Effector memory CD8-positive, alpha-beta T cell (primary cell): Measurements from ENCODE around the gene TPST1.

Experiments
- ATAC-seq: fragments of 150-1000 bp; cut with Tn5 transposase; replicated peaks from 2 replicates; pipeline ENCODE4 v1.10.0; 2021; ENCODE audit warnings: mild to moderate bottlenecking, moderate library complexity
- DNase-seq, 3 experiments: peaks; one replicate each; pipeline ENCODE4 v3.0.0; 2021
- H3K27ac Mint-ChIP-seq, 2 donors: one replicate each; pipeline ENCODE4 v1.8.0; 2022; ENCODE audit warnings: mild to moderate bottlenecking in 2 of 2, mixed read lengths in 2 of 2, moderate library complexity in 2 of 2
- H3K27me3 Mint-ChIP-seq, 2 donors: one replicate each; pipeline ENCODE4 v1.8.0; 2022; ENCODE audit warnings: mixed read lengths in 2 of 2
- H3K36me3 Mint-ChIP-seq: one replicate; pipeline ENCODE4 v1.8.0; 2022; ENCODE audit warnings: mild to moderate bottlenecking, moderate library complexity, mixed read lengths; ENCODE audit not compliant: insufficient read depth
- H3K4me1 Mint-ChIP-seq, 2 donors: one replicate each; pipeline ENCODE4 v1.8.0; 2022; ENCODE audit warnings: low read depth in 2 of 2, mixed read lengths in 2 of 2
- H3K4me3 Mint-ChIP-seq, 2 donors: one replicate each; pipeline ENCODE4 v1.8.0; 2022; ENCODE audit warnings: mild to moderate bottlenecking in 2 of 2, mixed read lengths in 2 of 2, moderate library complexity in 2 of 2
- H3K9me3 Mint-ChIP-seq, 2 donors: one replicate each; pipeline ENCODE4 v1.8.0; 2022; ENCODE audit warnings: mixed read lengths in 2 of 2

Gene TPST1

GRCh38 chr7:66236713-66237303 is 31.7 kb downstream of the TPST1 start:
- Mint-ChIP-seq H3K4me3 (no peak overlapping the region), H3K9me3 (no peaks in the 10 kb centered on the region), H3K36me3 (no peaks in the 10 kb centered on the region), H3K27me3 (peaks cover 8 to 9% of the 10 kb centered on the region in 2 donors), H3K27ac (no peak overlapping the region), H3K4me1 (peaks cover 0 to 2% of the 10 kb centered on the region in 2 donors)
- DNase-seq: no peak
- no peak for ATAC-seq

- ATAC-seq: no peak
Observed at GRCh38 chr7:66237906-66238772, 33.0 kb downstream of the TPST1 start.

GRCh38 chr7:66238773-66239466 is 33.8 kb downstream of the TPST1 start:
- Mint-ChIP-seq H3K4me3 (no peak overlapping the region), H3K27ac (no peak overlapping the region), H3K27me3 (peaks cover 8 to 9% of the 10 kb centered on the region in 2 donors), H3K4me1 (peaks cover 0 to 2% of the 10 kb centered on the region in 2 donors), H3K9me3 (no peaks in the 10 kb centered on the region), H3K36me3 (no peaks in the 10 kb centered on the region)
- DNase-seq (no peak), ATAC-seq (no peak)

More at GRCh38 chr7:66237906-66238772, 33.0 kb downstream of the TPST1 start:
- Mint-ChIP-seq H3K27me3 (peaks cover 8 to 9% of the 10 kb centered on the region in 2 donors), H3K4me3 (no peak overlapping the region), H3K27ac (no peak overlapping the region), H3K9me3 (no peaks in the 10 kb centered on the region), H3K36me3 (no peaks in the 10 kb centered on the region), H3K4me1 (peaks cover 0 to 2% of the 10 kb centered on the region in 2 donors)
- no peak for DNase-seq

GRCh38 chr7:66239467-66239856 is 34.3 kb downstream of the TPST1 start:
- Mint-ChIP-seq H3K27ac (no peak overlapping the region), H3K36me3 (no peaks in the 10 kb centered on the region), H3K4me3 (no peak overlapping the region), H3K27me3 (peaks cover 8 to 9% of the 10 kb centered on the region in 2 donors), H3K4me1 (peaks cover 0 to 2% of the 10 kb centered on the region in 2 donors), H3K9me3 (no peaks in the 10 kb centered on the region)
- DNase-seq (no peak), ATAC-seq (no peak)

GRCh38 chr7:66245008-66245407 is 39.9 kb downstream of the TPST1 start:
- H3K9me3 Mint-ChIP-seq: no peaks in the 10 kb centered on the region
- no peak overlapping the region for H3K4me3 Mint-ChIP-seq
- H3K27ac Mint-ChIP-seq: no peak overlapping the region
- no peaks in the 10 kb centered on the region for H3K4me1 Mint-ChIP-seq
- ATAC-seq (no peak), DNase-seq (no peak)
- peaks cover 7% of the 10 kb centered on the region for H3K36me3 Mint-ChIP-seq
- H3K27me3 Mint-ChIP-seq: no peaks in the 10 kb centered on the region

GRCh38 chr7:66246554-66247171 is 41.5 kb downstream of the TPST1 start:
- Mint-ChIP-seq H3K27me3 (no peaks in the 10 kb centered on the region), H3K27ac (no peak overlapping the region), H3K9me3 (no peaks in the 10 kb centered on the region), H3K36me3 (peaks cover 7% of the 10 kb centered on the region), H3K4me1 (no peaks in the 10 kb centered on the region), H3K4me3 (no peak overlapping the region)
- ATAC-seq (no peak), DNase-seq (no peak)

- Mint-ChIP-seq H3K9me3 (no peaks in the 10 kb centered on the region), H3K27me3 (no peaks in the 10 kb centered on the region), H3K36me3 (peaks cover 7% of the 10 kb centered on the region), H3K4me3 (no peak overlapping the region), H3K4me1 (no peaks in the 10 kb centered on the region), H3K27ac (no peak overlapping the region)
- no peak for ATAC-seq
- DNase-seq: no peak
Observed at GRCh38 chr7:66247380-66248078, 42.4 kb downstream of the TPST1 start.

GRCh38 chr7:66250711-66251110 is 45.6 kb downstream of the TPST1 start:
- H3K4me3 Mint-ChIP-seq: no peak overlapping the region
- DNase-seq: no peak

GRCh38 chr7:66255534-66256100 is 50.5 kb downstream of the TPST1 start:
- no peak for ATAC-seq
- no peak for DNase-seq
- H3K9me3 Mint-ChIP-seq: no peaks in the 10 kb centered on the region
- peaks cover 12 to 19% of the 10 kb centered on the region in 2 donors for H3K27me3 Mint-ChIP-seq
- no peaks in the 10 kb centered on the region for H3K4me1 Mint-ChIP-seq
- no peak overlapping the region for H3K4me3 Mint-ChIP-seq
- no peak overlapping the region for H3K27ac Mint-ChIP-seq
- no peaks in the 10 kb centered on the region for H3K36me3 Mint-ChIP-seq

More at GRCh38 chr7:66250711-66251110, 45.6 kb downstream of the TPST1 start:
- Mint-ChIP-seq H3K9me3 (no peaks in the 10 kb centered on the region), H3K27me3 (no peaks in the 10 kb centered on the region), H3K36me3 (peaks cover 7% of the 10 kb centered on the region), H3K27ac (no peak overlapping the region), H3K4me1 (no peaks in the 10 kb centered on the region)
- no peak for ATAC-seq

- H3K4me3 Mint-ChIP-seq: no peak overlapping the region
- no peak for DNase-seq
- H3K27me3 Mint-ChIP-seq: peaks cover 17 to 25% of the 10 kb centered on the region in 2 donors
- no peak for ATAC-seq
- no peaks in the 10 kb centered on the region for H3K36me3 Mint-ChIP-seq
- H3K9me3 Mint-ChIP-seq: no peaks in the 10 kb centered on the region
- no peak overlapping the region for H3K27ac Mint-ChIP-seq
- no peaks in the 10 kb centered on the region for H3K4me1 Mint-ChIP-seq
Observed at GRCh38 chr7:66256281-66256680, 51.1 kb downstream of the TPST1 start.

- no peak overlapping the region for H3K27ac Mint-ChIP-seq
- no peak overlapping the region for H3K4me3 Mint-ChIP-seq
- ATAC-seq (no peak), DNase-seq (no peak)
- peaks cover 24 to 32% of the 10 kb centered on the region in 2 donors for H3K27me3 Mint-ChIP-seq
- H3K4me1 Mint-ChIP-seq: no peaks in the 10 kb centered on the region
- no peaks in the 10 kb centered on the region for H3K36me3 Mint-ChIP-seq
- H3K9me3 Mint-ChIP-seq: no peaks in the 10 kb centered on the region
Observed at GRCh38 chr7:66257481-66257880, 52.3 kb downstream of the TPST1 start.

GRCh38 chr7:66258409-66258808 is 53.3 kb downstream of the TPST1 start:
- Mint-ChIP-seq H3K27ac (no peak overlapping the region), H3K36me3 (no peaks in the 10 kb centered on the region), H3K4me3 (no peak overlapping the region), H3K4me1 (no peaks in the 10 kb centered on the region), H3K27me3 (peaks cover 27 to 34% of the 10 kb centered on the region in 2 donors), H3K9me3 (no peaks in the 10 kb centered on the region)
- no peak for DNase-seq
- ATAC-seq: no peak
